H1 (cell line): ENCODE results near the gene DCUN1D3.

Experiments
- CBX5 ChIP-seq: fragments of 300-800, 300-1000 bp; sonication (generic); IDR thresholded peaks from 2 replicates; pipeline ENCODE4 v1.7.1; 2016; ENCODE audit warnings: antibody characterized with exemption, low read length, low read depth
- CEBPB ChIP-seq: IDR thresholded peaks from 2 replicates; pipeline ENCODE4 v1.6.1; 2012; ENCODE audit warnings: low read depth, low read length
- CTCF ChIP-seq, 3 experiments: IDR thresholded peaks; 1 replicate in 2 of 3; 2 replicates in 1 of 3; pipeline versions ENCODE4 v1.5.1 to v1.6.1; 2011; ENCODE audit warnings: low read length in 3 of 3, mild to moderate bottlenecking in 3 of 3, inconsistent platforms in 2 of 3, low read depth in 1 of 3, moderate library complexity in 1 of 3; ENCODE audit not compliant: insufficient read depth in 1 of 3; ENCODE audit errors: control extremely low read depth in 1 of 3
- EP300 ChIP-seq, 2 experiments: IDR thresholded peaks; 1 replicate in 1 of 2; 2 replicates in 1 of 2; pipeline ENCODE4 v1.6.1; 2011 to 2012; ENCODE audit warnings: low read depth in 2 of 2, low read length in 2 of 2, mild to moderate bottlenecking in 2 of 2, borderline replicate concordance in 1 of 2, inconsistent platforms in 1 of 2, moderate library complexity in 1 of 2
- EZH2 ChIP-seq: fragments of 200-600 bp; sonication (generic); IDR thresholded peaks from 2 replicates; pipeline ENCODE4 v1.7.1; 2012; ENCODE audit warnings: low read depth, mild to moderate bottlenecking, moderate library complexity, low read length, inconsistent platforms; ENCODE audit not compliant: severe bottlenecking
- HDAC2 ChIP-seq, 2 experiments: fragments of 300-600 bp in 1 of 2; sonication (generic) in 1 of 2; IDR thresholded peaks; 2 replicates each; pipeline ENCODE4 v1.6.1; 2011 to 2012; ENCODE audit warnings: low read depth in 2 of 2, low read length in 2 of 2, mild to moderate bottlenecking in 2 of 2, moderate library complexity in 2 of 2, borderline replicate concordance in 1 of 2, inconsistent platforms in 1 of 2
- POLR2A ChIP-seq, 2 experiments: IDR thresholded peaks; 1 replicate in 1 of 2; 2 replicates in 1 of 2; pipeline ENCODE4 v1.6.1; 2011; ENCODE audit warnings: low read depth in 2 of 2, low read length in 2 of 2, mild to moderate bottlenecking in 2 of 2; ENCODE audit errors: control extremely low read depth in 1 of 2
- POLR2AphosphoS5 ChIP-seq: IDR thresholded peaks from 2 replicates; pipeline ENCODE4 v1.6.1; 2011; ENCODE audit warnings: low read depth, low read length
- RFX5 ChIP-seq: IDR thresholded peaks from 2 replicates; pipeline ENCODE4 v1.6.1; 2011; ENCODE audit warnings: low read depth, low read length, improper control_type of control experiment, borderline replicate concordance
- SAP30 ChIP-seq: fragments of 300-600 bp; sonication (generic); IDR thresholded peaks from 2 replicates; pipeline ENCODE4 v1.7.1; 2012; ENCODE audit warnings: low read length, moderate library complexity, mild to moderate bottlenecking, inconsistent platforms; ENCODE audit not compliant: insufficient read depth, insufficient replicate concordance
- YY1 ChIP-seq: IDR thresholded peaks from 2 replicates; pipeline ENCODE4 v1.6.1; 2011; ENCODE audit warnings: low read depth, mild to moderate bottlenecking, low read length

- no peak for TF ChIP-seq RFX5
- no peak for TF ChIP-seq CTCF (IDR thresholded peaks at IDR 0.05; ENCODE audit: control extremely low read depth in 1 of 3, insufficient read depth in 1 of 3, low read depth in 1 of 3, low read length in 3 of 3)
- no peak for TF ChIP-seq POLR2AphosphoS5
- no peak for TF ChIP-seq CBX5
- no peak for TF ChIP-seq EP300 (IDR thresholded peaks at IDR 0.05; ENCODE audit: borderline replicate concordance in 1 of 2, low read depth in 2 of 2, low read length in 2 of 2)
- TF ChIP-seq HDAC2 (IDR thresholded peaks at IDR 0.05; ENCODE audit: borderline replicate concordance in 1 of 2, low read depth in 2 of 2, low read length in 2 of 2), result no peak
- no peak for TF ChIP-seq CEBPB
- no peak for TF ChIP-seq EZH2
- no peak for TF ChIP-seq YY1
- TF ChIP-seq SAP30, result no peak
- TF ChIP-seq POLR2A (IDR thresholded peaks at IDR 0.05; ENCODE audit: control extremely low read depth in 1 of 2, low read depth in 2 of 2, low read length in 2 of 2), result no peak
Measured at GRCh38 chr16:20916289-20916688, 16.1 kb upstream of the DCUN1D3 start.
